Natural killer cell (primary cell): ENCODE results near the gene SH3BP1. TPM values are rescaled to one million over a fixed set of nuclear protein-coding genes. Genes with fewer than 3 reads are reported as not detected.

Experiments used
- ATAC-seq, 3 donors: fragments of 150-1000 bp in 2 of 3; fragments of 200-7000 bp in 1 of 3; cut with Tn5 transposase; 1 replicate in 1 of 3; 2 replicates in 2 of 3; pipeline ENCODE4 v1.10.0; 2021; ENCODE audit warnings: mild to moderate bottlenecking in 2 of 3, moderate library complexity in 2 of 3
- DNase-seq, 2 donors: peaks; one replicate each; pipeline versions ENCODE4 v3.0.0 to v3.0.0-alpha.2; 2013 to 2021; ENCODE audit warnings: mixed read lengths in 1 of 2
- H3K27ac ChIP-seq: one replicate; pipeline ENCODE4 v1.5.1; 2013; ENCODE audit warnings: mild to moderate bottlenecking, low read length
- H3K27me3 ChIP-seq: one replicate; pipeline ENCODE4 v1.6.1; 2013; ENCODE audit warnings: low read length; ENCODE audit not compliant: control insufficient read depth, insufficient read depth
- H3K36me3 ChIP-seq: one replicate; pipeline ENCODE4 v1.6.1; 2013; ENCODE audit warnings: low read length; ENCODE audit not compliant: control insufficient read depth, insufficient read depth
- H3K4me1 ChIP-seq: one replicate; pipeline ENCODE4 v1.6.1; 2013; ENCODE audit warnings: low read length; ENCODE audit not compliant: control insufficient read depth, insufficient read depth
- H3K4me3 ChIP-seq: one replicate; pipeline ENCODE4 v1.5.1; 2013; ENCODE audit warnings: low read length
- H3K9me3 ChIP-seq: one replicate; pipeline ENCODE4 v1.6.1; 2013; ENCODE audit warnings: low read length; ENCODE audit not compliant: control insufficient read depth, insufficient read depth
- H3K27ac Mint-ChIP-seq, 2 donors: one replicate each; pipeline ENCODE4 v1.8.0; 2022; ENCODE audit warnings: mild to moderate bottlenecking in 2 of 2, mixed read lengths in 2 of 2, moderate library complexity in 1 of 2
- H3K27me3 Mint-ChIP-seq, 2 donors: one replicate each; pipeline ENCODE4 v1.8.0; 2022; ENCODE audit warnings: low read depth in 2 of 2, mixed read lengths in 2 of 2
- H3K36me3 Mint-ChIP-seq: one replicate; pipeline ENCODE4 v1.8.0; 2022; ENCODE audit warnings: mixed read lengths
- H3K4me1 Mint-ChIP-seq, 2 donors: one replicate each; pipeline ENCODE4 v1.8.0; 2022; ENCODE audit warnings: mixed read lengths in 2 of 2
- H3K4me3 Mint-ChIP-seq: one replicate; pipeline ENCODE4 v1.8.0; 2022; ENCODE audit warnings: mild to moderate bottlenecking, moderate library complexity, mixed read lengths
- H3K9me3 Mint-ChIP-seq, 2 donors: one replicate each; pipeline ENCODE4 v1.8.0; 2022; ENCODE audit warnings: mixed read lengths in 2 of 2
- WGBS: methylation state at CpG from one replicate; pipeline ENCODE4 v1.1.7; 2013; ENCODE audit warnings: missing lambda C conversion rate; ENCODE audit not compliant: insufficient coverage; 5-methylcytosine and 5-hydroxymethylcytosine counted together
- intact Hi-C: fragments of 100-400 bp; cut with micrococcal nuclease; formaldehyde crosslinking; loops from one replicate; pipeline ENCODE4 v1.14.2; 2022
- total RNA-seq, 4 donors: library from RNA; stranded (reverse); fragments of 120-200 nt in 1 of 4; gene quantifications; one replicate each; pipeline versions ENCODE4 v1.2.3 to v1.2.4, GENCODE V29; 2013 to 2022
- TF ChIP-seq, protein P1 (sequence below): fragments of 200-600 bp; IDR thresholded peaks from one replicate; pipeline ENCODE4 v1.8.0; 2022; ENCODE audit warnings: antibody characterized with exemption

Gene SH3BP1
- total RNA-seq, 3 donors from 2014 or later (not counting 1 experiment from before 2014, with no cell fraction given), result 163 to 189 (median 163) TPM

DNA sequence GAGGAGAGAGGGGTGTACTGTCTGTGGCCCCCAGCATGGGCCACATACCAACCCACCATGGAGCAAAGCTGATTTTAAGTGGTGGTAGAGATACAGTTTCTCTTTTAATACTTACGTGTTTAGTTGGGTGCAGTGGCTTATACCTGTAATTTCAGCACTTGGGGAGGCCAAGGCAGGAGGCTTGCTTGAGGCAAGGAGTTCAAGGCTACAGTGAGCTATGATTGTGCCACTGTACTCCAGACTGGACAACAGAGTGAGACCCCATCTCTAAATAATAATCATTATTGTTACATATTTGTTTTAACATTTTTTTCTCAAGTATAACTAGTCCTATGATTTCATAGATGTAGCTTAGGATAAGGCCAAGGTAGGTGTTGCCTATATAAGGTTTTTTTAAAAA is 22.0 kb upstream of the SH3BP1 start:
- DNase-seq, result no peak
- Mint-ChIP-seq H3K36me3 (no peaks in the 10 kb centered on the region), H3K27ac (no peak overlapping the region), H3K4me3 (no peak overlapping the region), H3K27me3 (no peaks in the 10 kb centered on the region), H3K9me3 (no peaks in the 10 kb centered on the region), H3K4me1 (peaks cover 0 to 16% of the 10 kb centered on the region in 2 donors)
- ATAC-seq, result no peak
- Histone ChIP-seq H3K9me3 (no peaks in the 10 kb centered on the region), H3K36me3 (peaks cover 31% of the 10 kb centered on the region), H3K27me3 (no peaks in the 10 kb centered on the region), H3K4me1 (no peaks in the 10 kb centered on the region), H3K4me3 (no peak overlapping the region), H3K27ac (no peak overlapping the region)
- intact Hi-C loops, result no loop called here
- WGBS, result 89% methylated on average over 1 of the region's 1 CpG
- TF ChIP-seq, protein P1, sequence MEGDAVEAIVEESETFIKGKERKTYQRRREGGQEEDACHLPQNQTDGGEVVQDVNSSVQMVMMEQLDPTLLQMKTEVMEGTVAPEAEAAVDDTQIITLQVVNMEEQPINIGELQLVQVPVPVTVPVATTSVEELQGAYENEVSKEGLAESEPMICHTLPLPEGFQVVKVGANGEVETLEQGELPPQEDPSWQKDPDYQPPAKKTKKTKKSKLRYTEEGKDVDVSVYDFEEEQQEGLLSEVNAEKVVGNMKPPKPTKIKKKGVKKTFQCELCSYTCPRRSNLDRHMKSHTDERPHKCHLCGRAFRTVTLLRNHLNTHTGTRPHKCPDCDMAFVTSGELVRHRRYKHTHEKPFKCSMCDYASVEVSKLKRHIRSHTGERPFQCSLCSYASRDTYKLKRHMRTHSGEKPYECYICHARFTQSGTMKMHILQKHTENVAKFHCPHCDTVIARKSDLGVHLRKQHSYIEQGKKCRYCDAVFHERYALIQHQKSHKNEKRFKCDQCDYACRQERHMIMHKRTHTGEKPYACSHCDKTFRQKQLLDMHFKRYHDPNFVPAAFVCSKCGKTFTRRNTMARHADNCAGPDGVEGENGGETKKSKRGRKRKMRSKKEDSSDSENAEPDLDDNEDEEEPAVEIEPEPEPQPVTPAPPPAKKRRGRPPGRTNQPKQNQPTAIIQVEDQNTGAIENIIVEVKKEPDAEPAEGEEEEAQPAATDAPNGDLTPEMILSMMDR, result no peak

DNA sequence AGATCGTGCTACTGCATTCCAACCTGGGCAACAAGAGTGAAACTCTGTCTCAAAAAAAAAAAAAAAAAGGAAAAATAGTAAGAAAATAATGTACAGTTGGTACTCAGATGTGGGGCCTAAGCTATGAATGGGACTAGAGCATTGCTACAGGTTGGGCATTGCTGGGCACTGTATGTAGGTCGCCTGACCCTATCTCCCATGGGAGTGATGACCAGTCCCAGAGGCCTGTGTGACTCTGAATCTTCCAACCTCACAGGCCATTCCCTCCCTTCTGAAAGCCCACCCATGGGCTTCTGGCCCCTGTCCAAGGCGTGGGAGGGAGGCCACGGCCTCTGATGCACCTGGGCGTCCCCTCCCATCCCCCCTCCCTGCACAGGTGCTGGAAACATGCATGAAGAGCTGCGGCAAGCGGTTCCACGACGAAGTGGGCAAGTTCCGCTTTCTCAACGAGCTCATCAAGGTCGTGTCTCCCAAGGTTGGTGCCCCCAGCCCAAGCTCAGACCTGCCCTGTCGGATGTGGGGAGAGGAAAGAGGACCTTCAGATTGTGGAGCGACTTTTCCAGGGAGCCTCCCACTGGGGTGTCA is 21.3 kb upstream of the SH3BP1 start:
- H3K4me1 ChIP-seq, result peaks cover 2% of the 10 kb centered on the region
- no peak overlapping the region for H3K27ac Mint-ChIP-seq
- ATAC-seq (no peak), DNase-seq (no peak)
- peaks cover 31% of the 10 kb centered on the region for H3K36me3 ChIP-seq
- H3K27me3 Mint-ChIP-seq, result no peaks in the 10 kb centered on the region
- no peak overlapping the region for H3K27ac ChIP-seq
- no peaks in the 10 kb centered on the region for H3K27me3 ChIP-seq
- no peak overlapping the region for H3K4me3 Mint-ChIP-seq
- no peak overlapping the region for H3K4me3 ChIP-seq
- H3K9me3 ChIP-seq, result no peaks in the 10 kb centered on the region
- TF ChIP-seq, protein P1, result no peak
- H3K9me3 Mint-ChIP-seq, result no peaks in the 10 kb centered on the region
- intact Hi-C loops, result no loop called here
- peaks cover 0 to 9% of the 10 kb centered on the region in 2 donors for H3K4me1 Mint-ChIP-seq
- 91% methylated on average over 14 of the region's 14 CpGs for WGBS
- H3K36me3 Mint-ChIP-seq, result no peaks in the 10 kb centered on the region

- no peak overlapping the region for H3K4me3 Mint-ChIP-seq
- TF ChIP-seq, protein P1, result no peak
- H3K36me3 ChIP-seq, result peaks cover 31% of the 10 kb centered on the region
- H3K9me3 ChIP-seq, result no peaks in the 10 kb centered on the region
- H3K4me1 Mint-ChIP-seq, result peaks cover 3 to 7% of the 10 kb centered on the region in 2 donors
- H3K27me3 ChIP-seq, result no peaks in the 10 kb centered on the region
- no peak overlapping the region for H3K27ac Mint-ChIP-seq
- no peak overlapping the region for H3K27ac ChIP-seq
- H3K9me3 Mint-ChIP-seq, result no peaks in the 10 kb centered on the region
- H3K36me3 Mint-ChIP-seq, result no peaks in the 10 kb centered on the region
- 98% methylated on average over 6 of the region's 6 CpGs for WGBS
- intact Hi-C loops, result no loop called here
- no peak for ATAC-seq
- H3K4me1 ChIP-seq, result peaks cover 7% of the 10 kb centered on the region
- no peaks in the 10 kb centered on the region for H3K27me3 Mint-ChIP-seq
- no peak overlapping the region for H3K4me3 ChIP-seq
- no peak for DNase-seq
Measured at GRCh38 chr22:37618674-37619073, 20.8 kb upstream of the SH3BP1 start.

GRCh38 chr22:37619991-37620390 is 19.5 kb upstream of the SH3BP1 start:
- no peaks in the 10 kb centered on the region for H3K27me3 Mint-ChIP-seq
- no peaks in the 10 kb centered on the region for H3K36me3 Mint-ChIP-seq
- ATAC-seq (no peak), DNase-seq (no peak)
- peaks cover 5 to 18% of the 10 kb centered on the region in 2 donors for H3K4me1 Mint-ChIP-seq
- WGBS, result 92% methylated on average over 7 of the region's 7 CpGs
- intact Hi-C loops, result no loop called here
- peaks cover 28% of the 10 kb centered on the region for H3K36me3 ChIP-seq
- H3K27ac Mint-ChIP-seq, result peak overlapping the region in 1 of 2 donors; percentile 68
- H3K4me1 ChIP-seq, result peaks cover 19% of the 10 kb centered on the region
- H3K4me3 Mint-ChIP-seq, result no peak overlapping the region
- TF ChIP-seq, protein P1, result no peak
- no peak overlapping the region for H3K27ac ChIP-seq
- H3K4me3 ChIP-seq, result no peak overlapping the region
- H3K9me3 Mint-ChIP-seq, result no peaks in the 10 kb centered on the region
- no peaks in the 10 kb centered on the region for H3K27me3 ChIP-seq
- H3K9me3 ChIP-seq, result no peaks in the 10 kb centered on the region
